HG02852 (cell line): ENCODE results near the gene SBF2.
"Not testable (repeated sequence)": the region's sequence is repeated elsewhere in the genome, so short reads cannot be mapped to it uniquely, and the experiment has no call there.

ENCODE experiments used
- ATAC-seq: cut with Tn5 transposase; IDR thresholded peaks from one replicate; pipeline ENCODE4 v1.9.1; 2021; ENCODE audit warnings: mild to moderate bottlenecking, moderate library complexity; ENCODE audit not compliant: unreplicated experiment

Gene SBF2

GRCh38 chr11:9923280-9923679 is 370.7 kb downstream of the SBF2 start:
- no peak for ATAC-seq

GRCh38 chr11:9922806-9923205 is 371.2 kb downstream of the SBF2 start:
- ATAC-seq: no peak

GRCh38 chr11:9916480-9916879 is 377.5 kb downstream of the SBF2 start:
- ATAC-seq: no peak

- no peak for ATAC-seq
These were observed 380.0 kb downstream of the SBF2 start for GRCh38 chr11:9914064-9914463.

- ATAC-seq: no peak
These were observed 387.8 kb downstream of the SBF2 start for GRCh38 chr11:9905960-9906791.

- ATAC-seq: no peak
These were observed 388.5 kb downstream of the SBF2 start for GRCh38 chr11:9905501-9905951.

- ATAC-seq: no peak
These were observed 390.4 kb downstream of the SBF2 start for GRCh38 chr11:9903579-9903978.

- no peak for ATAC-seq
These were observed 392.1 kb downstream of the SBF2 start for GRCh38 chr11:9901943-9902342.

- ATAC-seq: not testable (repeated sequence)
These were observed 393.8 kb downstream of the SBF2 start for GRCh38 chr11:9900253-9900652.

- no peak for ATAC-seq
These were observed 394.3 kb downstream of the SBF2 start for GRCh38 chr11:9899676-9900075.

- ATAC-seq: no peak
These were observed 397.1 kb downstream of the SBF2 start for GRCh38 chr11:9896902-9897301.

- ATAC-seq: no peak
These were observed 399.0 kb downstream of the SBF2 start for GRCh38 chr11:9895006-9895405.

GRCh38 chr11:9893474-9893873 is 400.5 kb downstream of the SBF2 start:
- no peak for ATAC-seq

GRCh38 chr11:9888938-9889337 is 405.1 kb downstream of the SBF2 start:
- no peak for ATAC-seq

- no peak for ATAC-seq
These were observed 406.5 kb downstream of the SBF2 start for GRCh38 chr11:9887472-9887871.

- ATAC-seq: no peak
These were observed 407.4 kb downstream of the SBF2 start for GRCh38 chr11:9886595-9886994.

- no peak for ATAC-seq
These were observed 409.4 kb downstream of the SBF2 start for GRCh38 chr11:9884601-9885000.

- ATAC-seq: no peak
These were observed 413.4 kb downstream of the SBF2 start for GRCh38 chr11:9880657-9881056.

- no peak for ATAC-seq
These were observed 415.1 kb downstream of the SBF2 start for GRCh38 chr11:9878936-9879335.

GRCh38 chr11:9876331-9876730 is 417.7 kb downstream of the SBF2 start:
- no peak for ATAC-seq

- no peak for ATAC-seq
These were observed 418.2 kb downstream of the SBF2 start for GRCh38 chr11:9875862-9876261.

- no peak for ATAC-seq
These were observed 418.6 kb downstream of the SBF2 start for GRCh38 chr11:9875399-9875798.

- no peak for ATAC-seq
These were observed 419.6 kb downstream of the SBF2 start for GRCh38 chr11:9874466-9874865.
